G401 (cell line): ENCODE results near the gene IGIP. TPM values are rescaled to one million over a fixed set of nuclear protein-coding genes. Genes with fewer than 3 reads are reported as not detected.

Experiments
- DNase-seq: peaks from one replicate; pipeline ENCODE4 v3.0.0-alpha.2; 2015; ENCODE audit warnings: low spot score
- in situ Hi-C: cut with HindIII; loops from 2 replicates; pipeline ENCODE4 v1.10.0; 2016; ENCODE audit warnings: low sequenced_read_pairs, mixed read lengths
- total RNA-seq: library from RNA; depleted of rRNA; stranded (reverse); fragments of >200 nt; shearing (Covaris generic); gene quantifications from 2 replicates; pipeline ENCODE4 v1.2.3, GENCODE V29; 2014; rRNA removed

The IGIP gene
- total RNA-seq, 1 experiment from 2014 or later, result 0.24 TPM

- in situ Hi-C loops, result no loop called here
- DNase-seq, result no peak
Observed at GRCh38 chr5:140178482-140179116, 52.9 kb downstream of the IGIP start.

Other genes starting within 250 kb of the IGIP start
- gene NRG2, start 82.6 kb upstream of the IGIP start, total RNA-seq, result 1.5 and 2.0 TPM in 2 replicates
- 8.0 and 9.7 TPM in 2 replicates for gene PURA, start 11.8 kb upstream of the IGIP start, total RNA-seq
- 46.1 and 53.8 TPM in 2 replicates for gene CYSTM1, start 49.3 kb downstream of the IGIP start, total RNA-seq
- 266 and 273 TPM in 2 replicates for gene PFDN1, start 177.2 kb downstream of the IGIP start, total RNA-seq
- 28.3 and 40.1 TPM in 2 replicates for gene HBEGF, start 220.7 kb downstream of the IGIP start, total RNA-seq
- not detected in 2 replicates for gene SLC4A9, start 234.3 kb downstream of the IGIP start, total RNA-seq